Smooth muscle cell (in vitro differentiated cells): Measurements from ENCODE around the gene PLEKHG4B. TPM values are rescaled to one million over a fixed set of nuclear protein-coding genes. Genes with fewer than 3 reads are reported as not detected.

Experiments used
- DNase-seq: peaks from one replicate; lab custom pipeline; 2025; ENCODE audit not compliant: unreplicated experiment; lab: John Stamatoyannopoulos, UW
- H2AFZ ChIP-seq: fragments of 200-600 bp; sonication (generic); 2 replicates; pipeline ENCODE4 v1.6.0; 2016; ENCODE audit warnings: antibody characterized with exemption, low read depth, mild to moderate bottlenecking
- H3F3A ChIP-seq: fragments of 200-600 bp; sonication (generic); 2 replicates; pipeline ENCODE4 v1.6.0; 2017; ENCODE audit warnings: antibody characterized with exemption, low read depth
- H3K27ac ChIP-seq: fragments of 200-600 bp; sonication (generic); 2 replicates; pipeline ENCODE4 v1.5.1; 2016; ENCODE audit warnings: low read depth, mild to moderate bottlenecking
- H3K27me3 ChIP-seq: fragments of 200-600 bp; sonication (generic); 2 replicates; pipeline ENCODE4 v1.6.1; 2016; ENCODE audit warnings: low read depth, mild to moderate bottlenecking
- H3K36me3 ChIP-seq: fragments of 200-600 bp; sonication (generic); 2 replicates; pipeline ENCODE4 v1.5.1; 2016; ENCODE audit warnings: low read depth
- H3K4me1 ChIP-seq: fragments of 200-600 bp; sonication (generic); 2 replicates; pipeline ENCODE4 v1.5.1; 2016; ENCODE audit warnings: low read depth
- H3K4me2 ChIP-seq: fragments of 200-600 bp; sonication (generic); 2 replicates; pipeline ENCODE4 v1.6.0; 2016; ENCODE audit warnings: mild to moderate bottlenecking
- H3K4me3 ChIP-seq: fragments of 200-600 bp; sonication (generic); 2 replicates; pipeline ENCODE4 v1.5.1; 2016; ENCODE audit warnings: mild to moderate bottlenecking
- H3K79me2 ChIP-seq: fragments of 200-600 bp; sonication (generic); 2 replicates; pipeline ENCODE4 v1.6.0; 2016; ENCODE audit warnings: low read depth, mild to moderate bottlenecking
- H3K9ac ChIP-seq: fragments of 200-600 bp; sonication (generic); 2 replicates; pipeline ENCODE4 v1.6.0; 2016; ENCODE audit warnings: low read depth
- H3K9me3 ChIP-seq: fragments of 200-600 bp; sonication (generic); replicated peaks from 2 replicates; pipeline ENCODE4 v1.5.1; 2016; ENCODE audit warnings: low read depth
- H4K20me1 ChIP-seq: fragments of 200-600 bp; sonication (generic); 2 replicates; pipeline ENCODE4 v1.6.0; 2016; ENCODE audit warnings: low read depth
- WGBS: methylation state at CpG from one replicate; pipeline ENCODE4 v1.1.7; 2016; ENCODE audit warnings: low lambda C conversion rate; 5-methylcytosine and 5-hydroxymethylcytosine counted together
- polyA plus RNA-seq: library from polyadenylated mRNA; unstranded; fragments of >200 nt; fragmentation: Nextera tagmentation; extraction: Ambion mirVana; gene quantifications from 2 replicates; pipeline ENCODE4 v1.2.1, GENCODE V29; 2016
- total RNA-seq: library from RNA; depleted of rRNA; stranded (reverse); fragments of >200 nt; gene quantifications from 2 replicates; pipeline ENCODE4 v1.2.3, GENCODE V29; 2014
- TF ChIP-seq, protein P1 (sequence below): fragments of 200-600 bp; sonication (generic); IDR thresholded peaks from 2 replicates; pipeline ENCODE4 v1.5.1; 2017; ENCODE audit warnings: borderline replicate concordance, mild to moderate bottlenecking, antibody characterized with exemption; ENCODE audit not compliant: insufficient read depth, poor library complexity, severe bottlenecking

Gene PLEKHG4B
- total and polyA plus RNA-seq, 2 experiments from 2014 or later = 6.3 to 12.1 TPM

DNA sequence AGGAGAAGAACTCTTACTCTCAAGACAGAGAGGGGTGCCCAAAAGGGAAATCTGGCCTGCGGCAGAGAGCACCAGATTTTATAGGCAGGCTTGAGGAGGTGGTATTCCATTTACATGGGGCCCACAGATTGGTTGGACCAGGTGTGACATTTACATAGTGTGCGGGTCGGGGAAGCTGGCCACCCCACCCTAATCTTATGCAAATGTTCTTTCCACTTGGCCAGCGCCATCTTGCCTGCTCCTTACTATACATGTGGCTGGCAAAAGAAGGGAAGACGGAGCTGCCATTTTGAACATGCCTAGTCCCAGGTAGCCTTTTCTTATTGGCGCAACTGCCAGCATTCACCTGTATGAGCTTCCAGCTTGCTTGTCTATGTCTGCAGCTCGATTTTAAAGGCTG is 34.8 kb downstream of the PLEKHG4B start:
- peaks cover 10% of the 10 kb centered on the region for H3K4me1 ChIP-seq

DNA sequence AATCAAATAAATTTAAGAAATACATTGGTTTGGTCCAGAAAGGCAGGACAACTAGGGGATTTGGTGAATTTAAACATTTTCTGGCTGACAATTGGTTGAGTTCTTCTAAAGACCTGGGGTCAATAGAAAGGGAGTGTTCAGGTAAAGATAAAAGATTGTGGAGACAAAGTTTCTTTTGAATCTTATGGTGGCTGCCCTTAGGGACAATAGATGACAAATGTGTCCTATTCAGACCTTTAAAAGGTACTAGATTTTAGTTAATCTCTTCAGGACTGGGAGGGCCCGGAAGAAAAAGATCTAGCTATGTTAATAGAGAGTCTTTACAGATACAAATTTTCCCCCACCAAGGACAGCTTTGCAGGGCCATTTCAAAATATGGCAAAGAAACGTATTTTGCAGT is 35.9 kb downstream of the PLEKHG4B start:
- peaks cover 10% of the 10 kb centered on the region for H3K4me1 ChIP-seq
- no peaks in the 10 kb centered on the region for H3F3A ChIP-seq
- no peak overlapping the region for H2AFZ ChIP-seq
- H3K79me2 ChIP-seq = peaks cover 4% of the 10 kb centered on the region
- no peaks in the 10 kb centered on the region for H3K27me3 ChIP-seq
- no peaks in the 10 kb centered on the region for H4K20me1 ChIP-seq
- H3K4me3 ChIP-seq = no peak overlapping the region
- TF ChIP-seq, protein P1, sequence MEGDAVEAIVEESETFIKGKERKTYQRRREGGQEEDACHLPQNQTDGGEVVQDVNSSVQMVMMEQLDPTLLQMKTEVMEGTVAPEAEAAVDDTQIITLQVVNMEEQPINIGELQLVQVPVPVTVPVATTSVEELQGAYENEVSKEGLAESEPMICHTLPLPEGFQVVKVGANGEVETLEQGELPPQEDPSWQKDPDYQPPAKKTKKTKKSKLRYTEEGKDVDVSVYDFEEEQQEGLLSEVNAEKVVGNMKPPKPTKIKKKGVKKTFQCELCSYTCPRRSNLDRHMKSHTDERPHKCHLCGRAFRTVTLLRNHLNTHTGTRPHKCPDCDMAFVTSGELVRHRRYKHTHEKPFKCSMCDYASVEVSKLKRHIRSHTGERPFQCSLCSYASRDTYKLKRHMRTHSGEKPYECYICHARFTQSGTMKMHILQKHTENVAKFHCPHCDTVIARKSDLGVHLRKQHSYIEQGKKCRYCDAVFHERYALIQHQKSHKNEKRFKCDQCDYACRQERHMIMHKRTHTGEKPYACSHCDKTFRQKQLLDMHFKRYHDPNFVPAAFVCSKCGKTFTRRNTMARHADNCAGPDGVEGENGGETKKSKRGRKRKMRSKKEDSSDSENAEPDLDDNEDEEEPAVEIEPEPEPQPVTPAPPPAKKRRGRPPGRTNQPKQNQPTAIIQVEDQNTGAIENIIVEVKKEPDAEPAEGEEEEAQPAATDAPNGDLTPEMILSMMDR = no peak
- no peak overlapping the region for H3K4me2 ChIP-seq
- no peaks in the 10 kb centered on the region for H3K36me3 ChIP-seq
- H3K27ac ChIP-seq = no peak overlapping the region
- H3K9me3 ChIP-seq = peaks cover 3% of the 10 kb centered on the region
- 93% methylated on average over 2 of the region's 2 CpGs for WGBS
- H3K9ac ChIP-seq = no peak overlapping the region
- DNase-seq = no peak

More for the DNA sequence above, 34.8 kb downstream of the PLEKHG4B start:
- Histone ChIP-seq H3K4me2 (no peak overlapping the region), H3K27ac (no peak overlapping the region), H3F3A (no peaks in the 10 kb centered on the region), H3K4me3 (no peak overlapping the region), H3K9me3 (peaks cover 5% of the 10 kb centered on the region), H2AFZ (no peak overlapping the region), H4K20me1 (no peaks in the 10 kb centered on the region), H3K9ac (no peak overlapping the region), H3K27me3 (no peaks in the 10 kb centered on the region), H3K79me2 (peaks cover 4% of the 10 kb centered on the region), H3K36me3 (no peaks in the 10 kb centered on the region)
- 97% methylated on average over 7 of the region's 7 CpGs for WGBS
- DNase-seq = no peak
- TF ChIP-seq, protein P1 = no peak

DNA sequence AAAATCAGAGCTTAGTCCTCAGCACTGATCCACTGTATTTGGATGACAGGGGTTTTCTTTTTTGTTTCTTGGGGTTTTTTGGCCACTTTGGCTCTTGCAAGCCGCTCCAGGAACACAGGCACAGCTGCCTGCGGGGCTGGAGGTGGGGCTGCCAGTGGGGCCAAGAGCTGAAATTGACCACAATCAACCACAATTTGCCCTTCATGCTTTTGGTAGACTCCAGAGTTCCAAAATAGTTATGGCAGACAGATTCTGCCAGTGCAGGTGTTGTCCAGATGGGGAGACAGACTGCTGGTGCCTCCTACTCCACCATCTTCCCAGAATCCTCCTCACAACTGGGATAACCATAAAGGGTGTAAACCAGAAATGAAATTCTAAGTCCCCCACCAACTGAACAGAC is 36.5 kb downstream of the PLEKHG4B start:
- Histone ChIP-seq H3K4me2 (no peak overlapping the region), H3K36me3 (no peaks in the 10 kb centered on the region), H3K9ac (no peak overlapping the region), H2AFZ (no peak overlapping the region), H3K4me1 (peaks cover 10% of the 10 kb centered on the region), H3K27ac (no peak overlapping the region), H3K9me3 (peaks cover 3% of the 10 kb centered on the region), H3F3A (no peaks in the 10 kb centered on the region), H3K79me2 (peaks cover 8% of the 10 kb centered on the region), H3K4me3 (no peak overlapping the region), H4K20me1 (no peaks in the 10 kb centered on the region), H3K27me3 (no peaks in the 10 kb centered on the region)
- no peak for DNase-seq
- 98% methylated on average over 2 of the region's 2 CpGs for WGBS
- TF ChIP-seq, protein P1 = no peak

DNA sequence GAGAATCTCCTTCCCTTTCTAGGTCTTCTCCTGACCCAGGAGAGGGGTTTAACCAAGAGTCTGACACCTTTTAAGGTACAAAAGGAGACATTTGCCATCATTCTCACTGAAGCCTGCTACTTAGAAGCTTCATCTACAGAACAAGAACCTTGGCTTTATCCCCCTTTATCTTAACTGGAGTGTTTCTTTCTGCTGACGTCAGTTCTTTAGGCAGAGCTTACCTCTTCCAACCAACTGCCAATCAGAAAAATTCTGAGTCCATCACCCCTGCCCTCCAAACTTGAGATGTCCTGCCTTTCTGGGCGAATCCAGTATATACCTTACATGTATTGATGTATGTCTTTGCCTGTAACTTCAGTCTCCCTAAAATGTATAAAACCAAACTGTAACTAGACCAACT is 37.2 kb downstream of the PLEKHG4B start:
- Histone ChIP-seq H3K79me2 (peaks cover 8% of the 10 kb centered on the region), H4K20me1 (no peaks in the 10 kb centered on the region), H2AFZ (no peak overlapping the region), H3K9ac (no peak overlapping the region), H3K4me3 (no peak overlapping the region), H3F3A (no peaks in the 10 kb centered on the region), H3K4me2 (peak overlapping the region; percentile 60), H3K9me3 (peaks cover 3% of the 10 kb centered on the region), H3K27ac (peak overlapping the region; percentile 22), H3K36me3 (no peaks in the 10 kb centered on the region), H3K4me1 (peaks cover 10% of the 10 kb centered on the region), H3K27me3 (no peaks in the 10 kb centered on the region)
- WGBS = 85% methylated on average over 2 of the region's 2 CpGs
- DNase-seq = no peak
- TF ChIP-seq, protein P1 = no peak
